GM23338 (cell line): ENCODE data around the gene TRIM63.

ENCODE experiments used
- CTCF ChIP-seq, 2 experiments: fragments of 200-600 bp in 1 of 2; sonication (generic) in 1 of 2; conservative IDR thresholded peaks; 2 replicates each; pipeline versions ENCODE4 v1.5.1 to v1.6.1; 2016 to 2017; ENCODE audit warnings: antibody characterized with exemption in 2 of 2, low read depth in 2 of 2, mild to moderate bottlenecking in 2 of 2, moderate library complexity in 1 of 2
- EZH2 ChIP-seq: fragments of 200-600 bp; sonication (generic); IDR thresholded peaks from one replicate; pipeline ENCODE4 v1.8.0; 2017; ENCODE audit warnings: antibody characterized with exemption, mild to moderate bottlenecking, low read depth; ENCODE audit not compliant: unreplicated experiment
- POLR2AphosphoS5 ChIP-seq: IDR thresholded peaks from 2 replicates; pipeline ENCODE4 v1.6.1; 2016; ENCODE audit warnings: antibody characterized with exemption, low read depth
- REST ChIP-seq: IDR thresholded peaks from one replicate; pipeline ENCODE4 v1.6.1; 2018; ENCODE audit warnings: antibody characterized with exemption; ENCODE audit not compliant: unreplicated experiment
- STAT1 ChIP-seq: IDR thresholded peaks from one replicate; pipeline ENCODE4 v1.6.1; 2016; ENCODE audit warnings: antibody characterized with exemption; ENCODE audit not compliant: unreplicated experiment

- no peak for TF ChIP-seq EZH2
- no peak for TF ChIP-seq REST
- TF ChIP-seq CTCF (conservative IDR thresholded peaks at IDR 0.05; ENCODE audit: low read depth in 2 of 2): no peak
- no peak for TF ChIP-seq POLR2AphosphoS5
- TF ChIP-seq STAT1: no peak
Observed at GRCh38 chr1:26010825-26011224, 56.6 kb downstream of the TRIM63 start.
